ENCODE data around the gene MPRIP. TPM values are rescaled to one million over a fixed set of nuclear protein-coding genes. Genes with fewer than 3 reads are reported as not detected.

The MPRIP gene
- total RNA-seq, 4 donors from 2014 or later = 68.7 to 168 (median 99.7) TPM

GRCh38 chr17:17001874-17002520, 40.3 kb upstream of the MPRIP start:
- TF ChIP-seq, protein P1, sequence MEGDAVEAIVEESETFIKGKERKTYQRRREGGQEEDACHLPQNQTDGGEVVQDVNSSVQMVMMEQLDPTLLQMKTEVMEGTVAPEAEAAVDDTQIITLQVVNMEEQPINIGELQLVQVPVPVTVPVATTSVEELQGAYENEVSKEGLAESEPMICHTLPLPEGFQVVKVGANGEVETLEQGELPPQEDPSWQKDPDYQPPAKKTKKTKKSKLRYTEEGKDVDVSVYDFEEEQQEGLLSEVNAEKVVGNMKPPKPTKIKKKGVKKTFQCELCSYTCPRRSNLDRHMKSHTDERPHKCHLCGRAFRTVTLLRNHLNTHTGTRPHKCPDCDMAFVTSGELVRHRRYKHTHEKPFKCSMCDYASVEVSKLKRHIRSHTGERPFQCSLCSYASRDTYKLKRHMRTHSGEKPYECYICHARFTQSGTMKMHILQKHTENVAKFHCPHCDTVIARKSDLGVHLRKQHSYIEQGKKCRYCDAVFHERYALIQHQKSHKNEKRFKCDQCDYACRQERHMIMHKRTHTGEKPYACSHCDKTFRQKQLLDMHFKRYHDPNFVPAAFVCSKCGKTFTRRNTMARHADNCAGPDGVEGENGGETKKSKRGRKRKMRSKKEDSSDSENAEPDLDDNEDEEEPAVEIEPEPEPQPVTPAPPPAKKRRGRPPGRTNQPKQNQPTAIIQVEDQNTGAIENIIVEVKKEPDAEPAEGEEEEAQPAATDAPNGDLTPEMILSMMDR (IDR thresholded peaks at IDR 0.05; ENCODE audit: low read depth) = no peak

- TF ChIP-seq, protein P1 (IDR thresholded peaks at IDR 0.05; ENCODE audit: low read depth) = no peak
These were observed 37.8 kb upstream of the MPRIP start for GRCh38 chr17:17004251-17004996.

DNA sequence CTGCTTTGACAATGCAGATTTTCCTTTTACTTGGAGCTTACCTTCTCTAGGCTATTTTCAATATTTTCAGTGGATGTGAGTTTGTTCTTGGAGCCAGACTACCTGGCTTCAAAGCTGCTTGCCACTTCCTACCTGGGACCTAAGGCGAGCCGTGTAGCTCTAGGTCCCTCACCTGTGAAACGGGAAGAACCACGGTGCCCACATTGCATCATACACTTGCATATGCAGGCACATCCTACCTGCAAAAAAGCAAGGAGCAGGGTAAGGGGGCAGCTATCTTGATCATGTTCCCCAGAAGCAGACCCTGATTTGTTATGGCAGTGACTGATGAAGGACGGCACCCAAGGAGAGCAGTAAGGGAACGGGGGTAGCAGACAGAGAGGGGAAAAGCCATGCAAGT, 27.0 kb upstream of the MPRIP start:
- TF ChIP-seq, protein P1 (IDR thresholded peaks at IDR 0.05; ENCODE audit: low read depth) = no peak

DNA sequence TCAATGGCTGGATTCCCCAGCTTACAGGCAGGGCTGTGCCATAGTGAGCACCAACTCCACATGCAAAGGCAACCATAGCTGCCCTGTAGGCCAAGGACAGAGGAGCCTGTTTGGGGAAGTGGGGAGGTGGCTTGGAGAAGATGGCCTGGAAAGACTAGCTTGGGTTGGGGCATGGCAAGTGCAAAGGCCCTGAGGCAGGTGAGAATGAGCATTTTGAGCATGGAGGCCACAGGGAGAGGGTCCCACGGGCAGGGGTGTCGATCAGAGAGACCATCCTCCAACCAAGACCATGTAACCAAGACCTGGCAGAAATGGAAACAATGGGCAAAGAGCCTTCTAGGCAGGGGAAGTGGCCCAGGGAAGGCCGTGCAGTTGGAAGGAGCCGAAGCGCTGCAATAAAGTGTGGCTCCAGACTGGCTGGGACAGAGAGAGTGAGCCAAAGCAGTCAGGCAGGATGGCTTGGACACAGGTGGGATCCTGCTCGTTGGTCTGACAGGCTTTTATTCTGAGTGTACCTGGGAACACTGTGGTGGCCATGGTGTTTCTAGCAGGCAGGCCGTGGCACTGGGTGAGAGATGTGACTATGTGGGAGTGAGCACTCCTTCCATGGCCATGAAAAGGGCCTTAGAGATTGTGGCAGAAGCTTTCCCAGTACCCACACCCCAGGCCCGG, 24.8 kb upstream of the MPRIP start:
- TF ChIP-seq, protein P1 (IDR thresholded peaks at IDR 0.05; ENCODE audit: low read depth) = no peak

DNA sequence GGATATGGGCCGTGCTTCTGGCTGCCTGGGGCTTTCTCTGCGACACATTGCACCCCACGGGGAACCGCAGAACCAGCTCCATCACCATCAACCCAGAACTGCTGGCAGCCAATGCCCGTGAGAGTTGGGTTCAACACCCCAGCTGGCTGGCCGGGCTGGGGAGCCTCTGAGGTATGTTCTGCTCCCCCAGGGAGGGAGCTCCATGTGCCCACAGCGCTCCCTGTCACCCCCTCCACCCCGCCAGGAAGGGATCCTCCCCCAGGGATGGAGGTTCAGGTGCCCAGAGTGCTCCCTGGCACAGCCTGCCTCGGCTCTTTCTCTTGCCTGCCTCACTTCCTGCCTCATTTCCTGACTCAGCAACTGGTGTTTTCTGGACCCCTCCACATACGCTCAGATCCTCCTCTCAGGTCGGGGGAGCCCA, 24.2 kb upstream of the MPRIP start:
- TF ChIP-seq, protein P1 (IDR thresholded peaks at IDR 0.05; ENCODE audit: low read depth) = no peak

GRCh38 chr17:17018612-17019429, 23.4 kb upstream of the MPRIP start:
- TF ChIP-seq, protein P1 (IDR thresholded peaks at IDR 0.05; ENCODE audit: low read depth) = no peak

Measured in subcutaneous adipose tissue (tissue), 4 donors.